SJSA1 (cell line): ENCODE results near the gene FCRLB. TPM values are rescaled to one million over a fixed set of nuclear protein-coding genes. Genes with fewer than 3 reads are reported as not detected.
A peak's percentile ranks its signal among the peaks of the same experiment; 100 is the strongest.
"Not testable (repeated sequence)": the region's sequence is repeated elsewhere in the genome, so short reads cannot be mapped to it uniquely, and the experiment has no call there.

Source experiments
- DNase-seq, 2 experiments: peaks; one replicate each; pipeline ENCODE4 v3.0.0-alpha.2; 2015 to 2020; ENCODE audit warnings: low spot score in 2 of 2, low read depth in 1 of 2
- H3K27ac ChIP-seq: fragments of 250-450 bp; sonication (Bioruptor Pico); 2 replicates; pipeline ENCODE4 v1.5.1; 2020; ENCODE audit warnings: mild to moderate bottlenecking, moderate library complexity
- H3K27me3 ChIP-seq: fragments of 250-450 bp; sonication (Bioruptor Pico); replicated peaks from 2 replicates; pipeline ENCODE4 v1.5.1; 2020; ENCODE audit warnings: mild to moderate bottlenecking, moderate library complexity
- H3K36me3 ChIP-seq: fragments of 250-450 bp; sonication (Bioruptor Pico); 2 replicates; pipeline ENCODE4 v1.5.1; 2020; ENCODE audit warnings: mild to moderate bottlenecking
- H3K4me1 ChIP-seq: fragments of 250-450 bp; sonication (Bioruptor Pico); replicated peaks from 2 replicates; pipeline ENCODE4 v1.6.1; 2021; ENCODE audit warnings: mild to moderate bottlenecking
- H3K4me3 ChIP-seq: fragments of 250-450 bp; sonication (Bioruptor Pico); 2 replicates; pipeline ENCODE4 v1.5.1; 2020; ENCODE audit warnings: mild to moderate bottlenecking
- H3K9me3 ChIP-seq: fragments of 250-450 bp; sonication (Bioruptor Pico); replicated peaks from 2 replicates; pipeline ENCODE4 v1.5.1; 2020; ENCODE audit warnings: mild to moderate bottlenecking
- total RNA-seq: library from RNA; depleted of rRNA; stranded (reverse); fragments of >200 nt; shearing (Covaris generic); gene quantifications from 2 replicates; pipeline ENCODE4 v1.2.3, GENCODE V29; 2014

FCRLB gene
- total RNA-seq, 1 experiment from 2014 or later, result 1.3 TPM

DNA sequence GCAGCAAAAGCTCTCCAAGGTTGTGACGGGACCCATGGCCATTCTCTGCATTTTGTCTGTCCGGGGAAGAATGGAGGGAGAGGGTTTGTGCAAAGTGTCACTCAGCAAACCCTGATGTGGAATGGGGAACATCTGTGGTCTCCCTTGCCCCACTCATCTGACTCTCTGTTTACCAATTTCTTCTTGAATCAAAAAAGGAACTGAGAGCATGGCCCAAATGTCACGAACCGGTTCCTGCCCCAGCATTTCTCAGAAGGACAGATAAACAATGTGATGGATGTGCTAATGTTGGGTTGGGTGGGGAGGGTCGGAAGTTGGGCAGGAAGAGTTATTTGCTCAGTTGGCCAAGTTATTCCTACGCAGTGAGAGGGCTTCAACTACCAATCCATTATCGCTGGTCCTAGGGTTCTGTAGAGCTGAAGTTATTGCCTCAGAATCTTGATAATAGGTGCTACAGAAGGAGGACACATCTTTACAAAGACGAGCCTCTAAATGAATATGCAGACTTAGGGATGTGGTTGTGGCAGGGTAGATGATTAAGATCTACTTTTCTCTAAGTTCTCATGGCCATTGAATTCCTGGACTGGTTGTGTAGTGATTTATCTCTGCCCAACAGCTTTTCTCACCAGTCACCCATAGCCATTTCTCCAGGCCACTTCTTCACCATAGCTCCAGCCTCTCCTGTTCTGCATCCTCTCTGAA is 18.7 kb downstream of the FCRLB start:
- Histone ChIP-seq H3K36me3 (no peaks in the 10 kb centered on the region), H3K27me3 (no peaks in the 10 kb centered on the region), H3K4me1 (no peaks in the 10 kb centered on the region; the same call in 1 of the 2 replicates), H3K4me3 (no peak overlapping the region), H3K27ac (no peak overlapping the region), H3K9me3 (no peaks in the 10 kb centered on the region)
- DNase-seq, result no peak

DNA sequence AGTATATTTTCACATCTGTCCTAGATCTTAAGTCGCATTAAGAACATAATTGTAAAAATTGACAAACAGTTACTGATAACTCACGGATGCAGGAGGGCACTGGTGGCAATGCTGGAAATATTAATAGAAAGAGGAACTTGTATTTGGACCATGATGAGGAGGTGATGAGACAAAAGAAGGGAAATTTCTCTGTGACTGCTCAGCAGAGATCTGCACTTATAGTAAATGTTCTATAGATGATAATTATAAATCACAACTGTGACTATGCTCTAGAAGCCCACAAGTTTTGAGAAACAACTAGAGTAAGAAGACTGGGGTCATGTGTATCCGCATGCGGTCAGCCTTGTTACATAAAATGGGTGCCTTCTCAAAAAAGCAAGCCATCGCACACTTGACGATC is 19.6 kb downstream of the FCRLB start:
- no peak overlapping the region for H3K4me3 ChIP-seq
- no peaks in the 10 kb centered on the region for H3K36me3 ChIP-seq
- H3K4me1 ChIP-seq, result no peaks in the 10 kb centered on the region; the same call in 1 of the 2 replicates
- no peak for DNase-seq
- H3K27me3 ChIP-seq, result no peaks in the 10 kb centered on the region
- no peaks in the 10 kb centered on the region for H3K9me3 ChIP-seq
- H3K27ac ChIP-seq, result no peak overlapping the region

DNA sequence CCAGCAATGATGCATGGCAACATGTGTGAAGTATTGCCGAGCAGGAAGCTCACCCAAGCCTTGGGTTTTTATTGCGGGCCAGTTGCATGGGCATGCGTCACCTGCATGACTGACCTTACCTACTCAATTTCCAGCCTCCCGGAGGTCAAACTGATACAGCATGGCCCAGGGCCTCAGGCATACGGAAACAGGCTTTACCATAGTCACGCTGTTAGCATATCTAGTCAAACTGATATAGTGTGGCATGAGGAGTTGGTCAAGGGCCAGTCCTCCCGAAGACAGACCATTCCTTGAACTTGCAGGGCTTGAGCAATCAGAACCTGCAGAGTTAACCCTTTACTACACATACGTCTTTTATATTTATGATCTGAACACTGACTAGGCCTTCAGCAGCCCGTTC is 21.9 kb downstream of the FCRLB start:
- Histone ChIP-seq H3K27ac (no peak overlapping the region), H3K36me3 (no peaks in the 10 kb centered on the region), H3K9me3 (no peaks in the 10 kb centered on the region), H3K4me3 (no peak overlapping the region), H3K27me3 (no peaks in the 10 kb centered on the region), H3K4me1 (no peaks in the 10 kb centered on the region)
- no peak for DNase-seq

DNA sequence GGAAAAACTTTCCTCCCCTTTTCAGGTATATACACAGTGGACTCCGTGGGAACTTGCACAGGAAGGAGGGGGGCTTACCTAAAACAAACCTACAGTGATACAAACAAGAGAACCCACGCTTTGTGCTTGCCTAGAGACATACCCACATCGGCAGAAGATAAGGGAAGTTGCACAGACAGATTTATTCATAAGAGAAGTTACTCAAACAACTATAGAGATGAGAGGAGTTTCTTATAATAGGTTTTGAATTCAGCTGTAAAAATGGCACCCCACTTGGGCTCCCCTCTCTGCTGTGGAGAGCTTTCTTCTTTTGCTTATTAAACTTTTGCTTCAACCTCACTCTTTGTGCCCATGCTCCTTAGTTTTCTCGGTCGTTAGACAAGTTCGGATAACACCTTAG is 26.5 kb downstream of the FCRLB start:
- Histone ChIP-seq H3K36me3 (peaks cover 24% of the 10 kb centered on the region), H3K27me3 (no peaks in the 10 kb centered on the region), H3K27ac (no peak overlapping the region), H3K4me1 (peaks cover 10% of the 10 kb centered on the region; the same call in 1 of the 2 replicates), H3K9me3 (no peaks in the 10 kb centered on the region), H3K4me3 (no peak overlapping the region)
- DNase-seq, result no peak

DNA sequence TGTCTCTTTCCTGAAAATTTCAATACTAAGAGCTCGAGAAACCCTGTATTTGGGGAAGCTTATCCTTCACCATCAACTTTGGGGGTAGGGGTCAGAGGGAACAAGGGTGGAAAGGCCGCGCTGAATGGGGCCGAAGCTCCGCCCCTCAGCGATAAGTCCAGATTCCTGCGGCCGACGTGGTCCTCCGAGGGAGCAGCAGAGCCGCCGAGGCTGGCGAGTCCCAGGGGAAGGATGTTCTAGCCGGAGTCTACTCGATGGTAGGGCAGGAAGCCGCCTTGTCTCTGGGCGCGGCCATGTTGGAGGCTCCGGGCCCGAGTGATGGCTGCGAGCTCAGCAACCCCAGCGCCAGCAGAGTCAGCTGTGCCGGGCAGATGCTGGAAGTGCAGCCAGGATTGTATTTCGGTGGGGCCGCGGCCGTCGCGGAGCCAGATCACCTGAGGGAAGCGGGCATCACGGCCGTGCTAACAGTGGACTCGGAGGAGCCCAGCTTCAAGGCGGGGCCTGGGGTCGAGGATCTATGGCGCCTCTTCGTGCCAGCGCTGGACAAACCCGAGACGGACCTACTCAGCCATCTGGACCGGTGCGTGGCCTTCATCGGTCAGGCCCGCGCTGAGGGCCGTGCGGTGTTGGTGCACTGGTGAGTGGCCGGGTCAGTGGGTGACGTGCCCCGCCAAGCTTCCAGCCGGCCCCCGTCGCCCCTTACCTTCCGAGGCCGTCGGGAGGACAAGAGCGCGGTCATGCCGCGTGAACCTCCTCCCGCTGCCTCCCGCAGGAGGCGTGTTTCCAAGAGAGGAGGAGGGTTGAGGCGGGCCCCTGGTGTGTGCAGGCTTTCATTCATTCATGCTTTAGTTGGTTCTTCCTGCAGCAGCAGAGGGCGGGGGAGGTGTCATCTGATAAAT is 28.4 kb downstream of the FCRLB start, which contains the start of gene DUSP12:
Gene DUSP12 (plus strand): TSS at position 278 of the 899 bp plus-strand sequence. CDS start 16 bp downstream, at position 294.
- Histone ChIP-seq H3K27ac (peak within 1 kb of the TSS; percentile 91), H3K27me3 (no peaks in the 10 kb centered on the region), H3K9me3 (no peaks in the 10 kb centered on the region), H3K4me3 (peak within 1 kb of the TSS; percentile 82), H3K4me1 (peaks cover 10% of the 10 kb centered on the region; the same call in 1 of the 2 replicates), H3K36me3 (peaks cover 44% of the 10 kb centered on the region)
- peak; percentile 96 for DNase-seq

DNA sequence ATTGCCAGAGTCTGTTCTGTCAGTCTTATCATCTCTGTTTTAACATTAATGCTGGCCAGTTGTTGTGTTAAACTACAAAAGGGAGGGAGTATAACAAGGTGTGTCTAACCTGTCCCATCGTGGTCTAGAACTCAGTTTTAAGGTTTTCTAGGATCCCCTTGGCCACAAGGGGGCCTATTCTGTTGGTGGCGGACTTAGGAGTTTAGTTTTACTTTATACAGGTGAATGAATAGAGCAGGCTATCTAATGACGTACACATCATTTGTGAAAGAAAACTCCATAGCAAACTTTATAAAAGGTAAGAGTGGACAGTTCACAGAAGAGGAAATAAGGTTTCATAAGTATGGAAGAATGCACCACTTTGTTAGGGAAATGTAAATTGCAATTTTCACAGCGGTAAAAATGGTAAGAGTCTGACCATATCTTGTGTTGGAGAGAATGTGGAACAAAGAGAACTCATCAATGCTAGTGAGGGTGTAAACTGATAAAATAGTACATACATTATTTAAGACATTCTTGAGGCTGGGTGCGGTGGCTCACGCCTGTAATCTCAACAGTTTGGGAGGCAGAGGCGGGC is 42.3 kb downstream of the FCRLB start:
- Histone ChIP-seq H3K9me3 (no peaks in the 10 kb centered on the region), H3K27ac (no peak overlapping the region), H3K36me3 (peaks cover 5% of the 10 kb centered on the region; the same call in 1 of the 2 replicates), H3K27me3 (no peaks in the 10 kb centered on the region), H3K4me1 (peaks cover 4% of the 10 kb centered on the region), H3K4me3 (no peak overlapping the region)
- DNase-seq, result peak in 1 of 2 experiments; percentile 12

DNA sequence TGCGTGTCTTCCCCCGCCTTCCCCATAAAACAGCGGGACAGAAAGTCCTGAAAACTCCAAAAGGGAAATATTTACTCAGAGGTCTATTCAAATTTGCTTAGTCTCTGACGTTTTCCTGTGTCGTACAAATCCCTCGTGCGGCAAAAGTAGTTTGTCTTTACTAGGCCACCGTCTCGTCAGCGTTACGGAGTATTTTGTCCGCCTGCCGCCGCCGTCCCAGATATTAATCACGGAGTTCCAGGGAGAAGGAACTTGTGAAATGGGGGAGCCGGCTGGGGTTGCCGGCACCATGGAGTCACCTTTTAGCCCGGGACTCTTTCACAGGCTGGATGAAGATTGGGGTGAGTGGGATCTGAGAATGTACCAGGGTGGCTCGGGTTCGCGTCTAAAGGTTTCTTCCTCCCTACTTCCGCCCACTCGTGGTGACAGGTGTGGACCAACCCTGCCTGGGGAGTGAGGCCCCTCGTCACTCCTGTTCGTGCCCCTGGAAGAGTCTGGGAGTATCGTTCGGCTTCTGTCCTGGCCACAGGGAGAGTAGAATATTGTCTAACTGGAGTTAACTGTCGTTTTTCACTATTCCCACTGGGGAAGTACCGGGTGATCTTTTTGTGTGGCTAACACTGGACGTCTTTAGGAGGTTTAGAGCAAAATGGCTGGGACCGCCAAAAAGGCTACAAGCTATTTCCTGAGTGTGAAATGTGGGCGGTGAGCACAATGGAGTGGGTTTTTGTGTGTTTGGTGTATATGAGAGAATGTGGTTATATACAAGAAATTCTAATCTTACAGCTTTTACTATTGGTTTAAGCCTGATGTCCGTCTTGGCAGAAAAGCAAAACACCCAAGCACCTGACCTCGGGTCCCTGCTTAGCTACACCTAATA is 45.0 kb downstream of the FCRLB start, which contains the start of gene ATF6:
Gene ATF6 (plus strand): TSS at position 219 of the 880 bp plus-strand sequence. CDS start 41 bp downstream, at position 260.
- H3K9me3 ChIP-seq, result no peaks in the 10 kb centered on the region

DNA sequence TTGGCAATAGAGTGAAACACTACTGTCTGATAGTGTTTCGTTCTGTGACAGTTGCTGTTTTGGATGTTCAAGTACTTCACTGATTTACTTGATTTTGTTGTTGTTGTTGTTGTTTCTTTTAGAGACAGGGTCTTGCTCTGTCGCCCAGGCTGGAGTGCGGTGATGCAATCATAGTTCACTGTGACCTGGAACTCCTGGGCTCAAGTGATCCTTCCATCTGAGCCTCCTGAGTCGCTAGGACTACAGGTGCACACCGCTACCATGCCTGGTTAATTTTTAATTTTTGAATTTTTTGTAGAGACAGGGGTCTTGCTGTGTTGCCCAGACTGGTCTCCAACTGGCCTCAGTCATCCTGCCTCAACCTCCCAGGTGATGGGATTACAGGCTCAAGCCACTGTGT is 47.1 kb downstream of the FCRLB start:
- no peak overlapping the region for H3K4me3 ChIP-seq

More for the DNA sequence above, 45.0 kb downstream of the FCRLB start, which contains the start of gene ATF6:
- H3K27ac ChIP-seq, result peak within 1 kb of the TSS; percentile 68
- H3K27me3 ChIP-seq, result no peaks in the 10 kb centered on the region
- peak; percentile 85 to 88 for DNase-seq
- peaks cover 4% of the 10 kb centered on the region for H3K4me1 ChIP-seq
- peak within 1 kb of the TSS; percentile 66 for H3K4me3 ChIP-seq
- no peaks in the 10 kb centered on the region for H3K36me3 ChIP-seq

DNA sequence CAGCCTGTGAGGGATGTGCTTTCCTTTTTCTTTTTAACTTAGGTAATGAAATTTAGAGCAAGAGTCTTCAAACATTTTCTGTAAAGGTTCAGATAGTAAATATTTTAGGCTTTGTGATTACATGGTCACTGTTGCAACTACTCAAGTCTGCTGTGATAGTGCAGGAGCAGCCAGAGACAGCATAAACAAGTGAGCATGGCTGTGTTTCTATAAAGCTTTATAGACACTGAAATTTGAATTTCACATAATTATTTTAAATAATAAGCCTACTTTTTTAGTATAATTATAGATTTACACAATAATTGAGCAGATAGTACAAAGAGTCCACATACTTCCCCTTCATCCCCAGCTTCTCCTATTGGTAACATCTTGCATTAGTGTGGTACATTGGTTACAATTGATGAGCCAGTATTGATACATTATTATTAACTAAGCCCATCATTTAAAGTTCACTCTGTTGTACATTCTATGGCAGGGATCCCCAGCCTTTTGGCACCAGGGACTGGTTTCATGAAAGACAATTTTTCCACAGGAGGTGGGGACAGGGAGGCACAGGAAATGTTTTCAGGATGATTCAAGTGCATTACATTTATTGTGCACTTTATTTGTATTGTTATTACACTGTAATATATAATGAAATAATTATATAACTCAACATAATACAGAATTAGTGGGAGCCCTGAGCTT is 47.8 kb downstream of the FCRLB start:
- Histone ChIP-seq H3K27ac (no peak overlapping the region), H3K36me3 (no peaks in the 10 kb centered on the region), H3K9me3 (no peaks in the 10 kb centered on the region), H3K4me1 (peaks cover 4% of the 10 kb centered on the region), H3K27me3 (no peaks in the 10 kb centered on the region), H3K4me3 (no peak overlapping the region)
- no peak for DNase-seq

More for the DNA sequence above, 47.1 kb downstream of the FCRLB start:
- H3K27ac ChIP-seq, result no peak overlapping the region
- no peak for DNase-seq
- no peaks in the 10 kb centered on the region for H3K36me3 ChIP-seq
- peaks cover 4% of the 10 kb centered on the region for H3K4me1 ChIP-seq
- H3K9me3 ChIP-seq, result no peaks in the 10 kb centered on the region
- no peaks in the 10 kb centered on the region for H3K27me3 ChIP-seq

DNA sequence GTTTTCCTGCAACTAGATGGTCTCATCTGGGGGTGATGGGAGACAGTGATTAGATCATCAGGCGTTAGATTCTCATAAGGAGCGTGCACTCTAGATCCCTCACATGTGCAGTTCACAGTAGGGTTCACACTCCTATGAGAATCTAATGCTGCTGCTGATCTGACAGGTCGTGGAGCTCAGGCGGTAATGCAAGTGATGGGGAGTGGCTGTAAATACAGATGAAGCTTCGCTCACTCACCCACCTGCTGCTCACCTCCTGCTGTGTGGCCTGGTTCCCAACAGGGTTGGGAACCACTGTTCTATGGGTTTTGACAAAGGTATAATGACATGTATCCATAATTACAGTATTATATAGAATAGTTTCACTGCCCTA is 48.3 kb downstream of the FCRLB start:
- not testable (repeated sequence) for H3K4me1 ChIP-seq, DNase-seq, H3K9me3 ChIP-seq, H3K27ac ChIP-seq, H3K36me3 ChIP-seq, H3K4me3 ChIP-seq, H3K27me3 ChIP-seq

DNA sequence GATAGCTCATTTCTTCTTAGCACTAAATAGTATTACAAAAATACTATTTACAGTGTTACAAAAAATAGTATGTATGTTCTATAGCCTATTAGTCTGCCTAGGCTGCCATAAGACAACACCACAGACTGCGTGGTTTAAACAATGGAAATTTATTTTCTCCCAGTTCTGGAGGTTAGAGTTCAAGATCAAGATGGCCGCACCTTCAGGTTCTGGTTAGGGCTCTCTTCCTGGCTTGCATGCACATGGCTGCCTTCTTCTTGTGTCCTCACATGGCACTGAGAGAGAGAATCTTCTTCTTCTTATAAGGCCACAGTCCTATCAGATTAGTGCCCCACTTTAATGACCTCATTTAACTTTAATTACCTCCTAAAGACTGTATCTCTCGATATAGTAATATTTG is 48.9 kb downstream of the FCRLB start:
- no peak overlapping the region for H3K27ac ChIP-seq
- H3K36me3 ChIP-seq, result no peaks in the 10 kb centered on the region; the same call in 1 of the 2 replicates
- H3K4me3 ChIP-seq, result no peak overlapping the region
- no peaks in the 10 kb centered on the region for H3K27me3 ChIP-seq
- H3K9me3 ChIP-seq, result no peaks in the 10 kb centered on the region
- DNase-seq, result no peak
- peaks cover 4% of the 10 kb centered on the region for H3K4me1 ChIP-seq

DNA sequence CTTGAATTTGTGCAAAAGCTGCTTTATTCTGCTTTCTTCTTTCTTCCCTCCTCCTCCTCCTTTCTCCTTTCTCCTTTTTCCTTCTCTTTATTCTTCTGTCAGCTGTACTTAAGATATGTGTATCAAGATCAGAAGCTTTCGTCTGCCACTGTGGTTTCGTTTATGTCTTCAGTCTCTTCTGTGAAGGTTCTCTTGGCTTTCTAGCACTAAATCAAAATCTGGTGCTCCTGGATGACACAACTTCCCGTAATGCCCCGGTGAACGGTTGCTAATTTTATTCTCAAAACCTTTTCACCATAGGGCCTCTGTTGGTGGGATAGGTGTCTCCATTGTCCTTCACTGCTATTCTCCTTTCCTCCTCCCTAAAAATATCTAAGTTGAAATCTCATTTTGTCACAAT is 49.8 kb downstream of the FCRLB start:
- no peak for DNase-seq
- Histone ChIP-seq H3K27ac (no peak overlapping the region), H3K27me3 (no peaks in the 10 kb centered on the region), H3K9me3 (no peaks in the 10 kb centered on the region), H3K36me3 (no peaks in the 10 kb centered on the region; the same call in 1 of the 2 replicates), H3K4me1 (peaks cover 4% of the 10 kb centered on the region), H3K4me3 (no peak overlapping the region)
